Nephron (organoid): ENCODE measurements around the gene NSUN6.

Source experiments
- H3K27ac Mint-ChIP-seq, 3 experiments: 2 replicates each; pipeline ENCODE4 v1.8.0; 2020; ENCODE audit warnings: mixed read lengths in 3 of 3, mild to moderate bottlenecking in 2 of 3, moderate library complexity in 1 of 3
- H3K27me3 Mint-ChIP-seq: 2 replicates; pipeline ENCODE4 v1.8.0; 2021; ENCODE audit warnings: low read depth, mild to moderate bottlenecking, moderate library complexity, mixed read lengths
- H3K36me3 Mint-ChIP-seq: 2 replicates; pipeline ENCODE4 v1.8.0; 2020; ENCODE audit warnings: low read depth, mixed read lengths
- H3K4me1 Mint-ChIP-seq: 2 replicates; pipeline ENCODE4 v1.8.0; 2020; ENCODE audit warnings: mixed read lengths
- H3K4me3 Mint-ChIP-seq, 3 experiments: 2 replicates each; pipeline ENCODE4 v1.8.0; 2020; ENCODE audit warnings: mild to moderate bottlenecking in 3 of 3, mixed read lengths in 3 of 3, moderate library complexity in 2 of 3
- H3K9me3 Mint-ChIP-seq: 2 replicates; pipeline ENCODE4 v1.8.0; 2020; ENCODE audit warnings: mixed read lengths
- CTCF ChIP-seq, 3 experiments: fragments of 200-600 bp; sonication (generic); IDR thresholded peaks; one replicate each; pipeline ENCODE4 v1.5.0; 2021; ENCODE audit warnings: antibody characterized with exemption in 3 of 3; ENCODE audit not compliant: unreplicated experiment in 3 of 3

Gene NSUN6

GRCh38 chr10:18556522-18557147 is 94.8 kb downstream of the NSUN6 start:
- H3K27ac Mint-ChIP-seq = no peak overlapping the region
- H3K9me3 Mint-ChIP-seq = no peaks in the 10 kb centered on the region
- H3K4me3 Mint-ChIP-seq = no peak overlapping the region
- no peaks in the 10 kb centered on the region for H3K4me1 Mint-ChIP-seq
- no peaks in the 10 kb centered on the region for H3K27me3 Mint-ChIP-seq
- H3K36me3 Mint-ChIP-seq = peaks cover under 1% of the 10 kb centered on the region
- no peak for TF ChIP-seq CTCF (IDR thresholded peaks at IDR 0.05; ENCODE audit: unreplicated experiment in 3 of 3)

- Mint-ChIP-seq H3K4me1 (no peaks in the 10 kb centered on the region), H3K27ac (no peak overlapping the region), H3K4me3 (no peak overlapping the region), H3K36me3 (peaks cover 12% of the 10 kb centered on the region), H3K9me3 (no peaks in the 10 kb centered on the region), H3K27me3 (no peaks in the 10 kb centered on the region)
- no peak for TF ChIP-seq CTCF (IDR thresholded peaks at IDR 0.05; ENCODE audit: unreplicated experiment in 3 of 3)
These were observed 96.9 kb downstream of the NSUN6 start for GRCh38 chr10:18554479-18554878.

- Mint-ChIP-seq H3K27ac (no peak overlapping the region), H3K9me3 (no peaks in the 10 kb centered on the region), H3K4me3 (no peak overlapping the region), H3K27me3 (no peaks in the 10 kb centered on the region), H3K4me1 (no peaks in the 10 kb centered on the region), H3K36me3 (peaks cover 19% of the 10 kb centered on the region)
- no peak for TF ChIP-seq CTCF (IDR thresholded peaks at IDR 0.05; ENCODE audit: unreplicated experiment in 3 of 3)
These were observed 99.9 kb downstream of the NSUN6 start for GRCh38 chr10:18551473-18551872.

- no peaks in the 10 kb centered on the region for H3K9me3 Mint-ChIP-seq
- peaks cover 32% of the 10 kb centered on the region for H3K36me3 Mint-ChIP-seq
- TF ChIP-seq CTCF (IDR thresholded peaks at IDR 0.05; ENCODE audit: unreplicated experiment in 3 of 3) = no peak
- H3K27ac Mint-ChIP-seq = no peak overlapping the region
- H3K27me3 Mint-ChIP-seq = no peaks in the 10 kb centered on the region
- H3K4me3 Mint-ChIP-seq = no peak overlapping the region
- H3K4me1 Mint-ChIP-seq = no peaks in the 10 kb centered on the region
These were observed 102.3 kb downstream of the NSUN6 start for GRCh38 chr10:18549105-18549504.

GRCh38 chr10:18545621-18546305 is 105.6 kb downstream of the NSUN6 start:
- Mint-ChIP-seq H3K4me3 (no peak overlapping the region), H3K27ac (no peak overlapping the region), H3K9me3 (no peaks in the 10 kb centered on the region), H3K36me3 (peaks cover 43% of the 10 kb centered on the region), H3K27me3 (no peaks in the 10 kb centered on the region), H3K4me1 (no peaks in the 10 kb centered on the region)
- TF ChIP-seq CTCF (IDR thresholded peaks at IDR 0.05; ENCODE audit: unreplicated experiment in 3 of 3) = no peak

- H3K4me3 Mint-ChIP-seq = no peak overlapping the region
These were observed 108.6 kb downstream of the NSUN6 start for GRCh38 chr10:18542832-18543231.

More at GRCh38 chr10:18542832-18543231, 108.6 kb downstream of the NSUN6 start:
- Mint-ChIP-seq H3K4me1 (no peaks in the 10 kb centered on the region), H3K27ac (peak overlapping the region; percentile 9 to 62 (median 33)), H3K36me3 (peaks cover 45% of the 10 kb centered on the region), H3K27me3 (no peaks in the 10 kb centered on the region), H3K9me3 (no peaks in the 10 kb centered on the region)
- no peak for TF ChIP-seq CTCF (IDR thresholded peaks at IDR 0.05; ENCODE audit: unreplicated experiment in 3 of 3)
